ENCODE data around the gene PFDN4.
"Not testable (repeated sequence)": the region's sequence is repeated elsewhere in the genome, so short reads cannot be mapped to it uniquely, and the experiment has no call there.

Gene PFDN4

DNA sequence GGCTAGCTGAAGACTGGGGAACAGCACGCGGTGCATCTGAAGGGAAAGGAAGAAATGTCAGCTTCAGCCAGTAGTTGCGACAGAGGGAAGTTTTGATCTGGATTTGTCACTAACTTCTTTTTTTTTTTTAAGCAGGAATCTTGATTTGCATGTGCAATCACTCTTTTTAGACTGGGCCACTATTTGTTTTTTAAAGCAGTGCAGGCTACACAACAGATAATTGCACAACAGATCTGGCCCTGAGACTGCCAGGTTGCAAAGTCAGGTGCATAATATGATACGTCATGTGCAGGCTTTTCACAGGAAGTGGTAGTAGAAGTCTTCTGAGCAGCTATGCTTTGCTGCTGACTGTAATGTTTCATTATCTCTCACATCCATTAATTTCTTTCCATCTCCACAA is 13.5 kb downstream of the PFDN4 start:
- Histone ChIP-seq H3K27me3 (ENCODE audit: insufficient read depth, low read depth) (no peaks in the 10 kb centered on the region), H3K79me2 (ENCODE audit: insufficient read depth, low read depth) (no peaks in the 10 kb centered on the region), H3K9ac (no peak overlapping the region), H2AFZ (ENCODE audit: low read depth) (no peak overlapping the region), H3K4me2 (no peak overlapping the region), H3K27ac (no peak overlapping the region), H3K4me3 (IDR thresholded peaks at IDR 0.05; ENCODE audit: insufficient read depth, low read depth, low read length) (no peak overlapping the region), H3K4me1 (ENCODE audit: low read depth, poor library complexity, severe bottlenecking) (peaks cover 9% of the 10 kb centered on the region), H4K20me1 (ENCODE audit: insufficient read depth) (no peaks in the 10 kb centered on the region), H3K36me3 (ENCODE audit: insufficient read depth) (no peaks in the 10 kb centered on the region)
- TF ChIP-seq, protein P1, sequence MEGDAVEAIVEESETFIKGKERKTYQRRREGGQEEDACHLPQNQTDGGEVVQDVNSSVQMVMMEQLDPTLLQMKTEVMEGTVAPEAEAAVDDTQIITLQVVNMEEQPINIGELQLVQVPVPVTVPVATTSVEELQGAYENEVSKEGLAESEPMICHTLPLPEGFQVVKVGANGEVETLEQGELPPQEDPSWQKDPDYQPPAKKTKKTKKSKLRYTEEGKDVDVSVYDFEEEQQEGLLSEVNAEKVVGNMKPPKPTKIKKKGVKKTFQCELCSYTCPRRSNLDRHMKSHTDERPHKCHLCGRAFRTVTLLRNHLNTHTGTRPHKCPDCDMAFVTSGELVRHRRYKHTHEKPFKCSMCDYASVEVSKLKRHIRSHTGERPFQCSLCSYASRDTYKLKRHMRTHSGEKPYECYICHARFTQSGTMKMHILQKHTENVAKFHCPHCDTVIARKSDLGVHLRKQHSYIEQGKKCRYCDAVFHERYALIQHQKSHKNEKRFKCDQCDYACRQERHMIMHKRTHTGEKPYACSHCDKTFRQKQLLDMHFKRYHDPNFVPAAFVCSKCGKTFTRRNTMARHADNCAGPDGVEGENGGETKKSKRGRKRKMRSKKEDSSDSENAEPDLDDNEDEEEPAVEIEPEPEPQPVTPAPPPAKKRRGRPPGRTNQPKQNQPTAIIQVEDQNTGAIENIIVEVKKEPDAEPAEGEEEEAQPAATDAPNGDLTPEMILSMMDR (conservative IDR thresholded peaks at IDR 0.05; ENCODE audit: low read depth, low read length), result no peak

DNA sequence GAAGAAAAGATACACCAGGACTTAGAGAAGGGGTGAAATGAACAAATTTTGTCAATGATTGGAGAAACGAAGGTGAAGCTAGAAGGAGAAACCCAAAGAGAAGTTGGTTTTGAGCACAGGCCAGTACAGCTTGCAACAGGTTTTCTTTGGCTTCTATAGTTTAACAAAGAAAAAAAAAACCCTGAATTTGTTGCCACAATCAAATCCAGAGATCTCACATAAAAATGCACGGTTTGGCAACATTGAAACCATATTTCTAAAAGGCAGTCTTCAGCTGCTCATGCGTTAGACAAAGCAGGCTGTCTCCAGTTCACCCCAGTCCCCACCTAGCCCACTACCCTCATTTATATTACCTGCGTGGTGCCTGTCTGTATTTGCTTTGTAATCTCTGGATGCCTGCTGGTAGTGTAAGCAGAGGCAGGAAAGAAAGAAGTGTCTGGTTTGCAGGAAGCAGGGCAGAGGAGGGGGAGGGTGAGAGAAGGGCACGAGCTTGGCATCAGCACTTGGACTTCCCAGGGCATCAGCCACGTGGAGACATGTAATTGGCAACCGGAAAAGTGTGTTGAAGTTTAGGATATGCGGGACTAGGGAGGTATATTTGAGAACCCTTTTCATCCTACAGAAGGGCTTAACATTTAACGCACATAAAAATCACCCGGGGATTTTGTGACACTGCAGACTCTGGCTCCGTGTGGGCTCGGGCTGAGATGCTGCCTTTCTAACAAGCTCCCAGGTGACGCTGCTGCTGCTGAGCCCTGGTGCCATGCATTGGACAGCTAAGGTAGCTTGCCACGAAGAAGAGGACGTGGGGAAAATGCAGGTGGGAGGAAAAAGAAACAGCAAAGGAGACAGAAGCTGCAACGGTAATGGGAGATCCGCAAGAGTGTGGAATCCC is 14.4 kb downstream of the PFDN4 start:
- Histone ChIP-seq H3K9ac (no peak overlapping the region), H3K36me3 (ENCODE audit: insufficient read depth) (no peaks in the 10 kb centered on the region), H3K4me1 (ENCODE audit: low read depth, poor library complexity, severe bottlenecking) (peaks cover 12% of the 10 kb centered on the region), H3K4me3 (IDR thresholded peaks at IDR 0.05; ENCODE audit: insufficient read depth, low read depth, low read length) (no peak overlapping the region), H3K27me3 (ENCODE audit: insufficient read depth, low read depth) (no peaks in the 10 kb centered on the region), H3K4me2 (no peak overlapping the region), H2AFZ (ENCODE audit: low read depth) (no peak overlapping the region), H3K79me2 (ENCODE audit: insufficient read depth, low read depth) (no peaks in the 10 kb centered on the region), H3K27ac (no peak overlapping the region), H4K20me1 (ENCODE audit: insufficient read depth) (no peaks in the 10 kb centered on the region)
- TF ChIP-seq, protein P1 (conservative IDR thresholded peaks at IDR 0.05; ENCODE audit: low read depth, low read length), result no peak

GRCh38 chr20:54223285-54223684 is 15.4 kb downstream of the PFDN4 start:
- Histone ChIP-seq H3K4me1 (ENCODE audit: low read depth, poor library complexity, severe bottlenecking) (peaks cover 17% of the 10 kb centered on the region), H3K79me2 (ENCODE audit: insufficient read depth, low read depth) (no peaks in the 10 kb centered on the region), H3K4me2 (no peak overlapping the region), H3K27me3 (ENCODE audit: insufficient read depth, low read depth) (no peaks in the 10 kb centered on the region), H3K9ac (no peak overlapping the region), H3K4me3 (IDR thresholded peaks at IDR 0.05; ENCODE audit: insufficient read depth, low read depth, low read length) (no peak overlapping the region), H4K20me1 (ENCODE audit: insufficient read depth) (no peaks in the 10 kb centered on the region), H3K36me3 (ENCODE audit: insufficient read depth) (no peaks in the 10 kb centered on the region), H3K27ac (no peak overlapping the region), H2AFZ (ENCODE audit: low read depth) (no peak overlapping the region)
- TF ChIP-seq, protein P1 (conservative IDR thresholded peaks at IDR 0.05; ENCODE audit: low read depth, low read length), result no peak

DNA sequence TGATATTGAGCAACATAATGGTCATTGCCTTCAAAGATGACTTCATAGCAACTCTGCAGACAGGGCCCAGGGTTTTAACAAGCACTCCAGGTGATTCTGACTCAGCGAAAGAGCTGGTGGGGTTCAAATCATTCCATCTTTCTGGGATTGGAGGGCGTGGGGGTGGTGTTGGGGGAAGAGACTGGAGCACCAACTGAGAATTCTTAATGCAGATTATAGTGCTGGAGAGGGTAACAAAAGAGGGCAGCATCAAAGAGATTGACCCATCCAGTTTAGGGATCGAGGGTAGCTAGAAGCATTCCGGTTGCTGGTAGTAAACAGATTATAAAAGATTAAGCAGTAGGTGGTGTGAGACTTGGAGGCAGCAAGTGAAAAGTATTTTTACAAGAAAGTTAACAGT is 15.9 kb downstream of the PFDN4 start:
- TF ChIP-seq, protein P1 (conservative IDR thresholded peaks at IDR 0.05; ENCODE audit: low read depth, low read length), result no peak

GRCh38 chr20:54224642-54225041 is 16.8 kb downstream of the PFDN4 start:
- peaks cover 17% of the 10 kb centered on the region for H3K4me1 ChIP-seq (ENCODE audit: low read depth, poor library complexity, severe bottlenecking)
- H2AFZ ChIP-seq (ENCODE audit: low read depth); H3K4me3 ChIP-seq (IDR thresholded peaks at IDR 0.05; ENCODE audit: insufficient read depth, low read depth, low read length): not testable (repeated sequence)

More for the DNA sequence above, 15.9 kb downstream of the PFDN4 start:
- no peaks in the 10 kb centered on the region for H3K79me2 ChIP-seq (ENCODE audit: insufficient read depth, low read depth)
- H3K27ac ChIP-seq, result no peak overlapping the region
- H4K20me1 ChIP-seq (ENCODE audit: insufficient read depth), result no peaks in the 10 kb centered on the region
- H3K4me1 ChIP-seq (ENCODE audit: low read depth, poor library complexity, severe bottlenecking), result peaks cover 17% of the 10 kb centered on the region
- no peaks in the 10 kb centered on the region for H3K27me3 ChIP-seq (ENCODE audit: insufficient read depth, low read depth)
- H3K9ac ChIP-seq, result no peak overlapping the region
- no peak overlapping the region for H3K4me3 ChIP-seq (IDR thresholded peaks at IDR 0.05; ENCODE audit: insufficient read depth, low read depth, low read length)
- H3K4me2 ChIP-seq, result no peak overlapping the region
- no peaks in the 10 kb centered on the region for H3K36me3 ChIP-seq (ENCODE audit: insufficient read depth)
- H2AFZ ChIP-seq (ENCODE audit: low read depth), result no peak overlapping the region

More at GRCh38 chr20:54224642-54225041, 16.8 kb downstream of the PFDN4 start:
- not testable (repeated sequence) for H3K79me2 ChIP-seq (ENCODE audit: insufficient read depth, low read depth); H3K27me3 ChIP-seq (ENCODE audit: insufficient read depth, low read depth); H3K4me2 ChIP-seq; H3K9ac ChIP-seq; H3K36me3 ChIP-seq (ENCODE audit: insufficient read depth); H3K27ac ChIP-seq; H4K20me1 ChIP-seq (ENCODE audit: insufficient read depth)

Measured in KMS-11 (cell line).